Calu3 (cell line): ENCODE results near the gene NRG3. TPM values are rescaled to one million over a fixed set of nuclear protein-coding genes. Genes with fewer than 3 reads are reported as not detected.

ENCODE experiments used
- BruUV-seq: library from RNA; stranded (reverse); fragments of 400-500 nt; replicated peaks from 2 replicates; lab custom pipeline; 2021; lab: Mats Ljungman, UMichigan
- CTCF ChIA-PET: fragments of 300-600 bp; sonication (Branson Sonifier 250); formaldehyde crosslinking; loops from one replicate; lab custom pipeline; 2022; ENCODE audit warnings: antibody characterized with exemption; lab: Charles Lee
- DNase-seq: peaks from one replicate; pipeline ENCODE4 v3.0.0; 2022
- H3K27ac Mint-ChIP-seq: one replicate; pipeline ENCODE4 v1.8.0; 2022; ENCODE audit warnings: mixed read lengths; ENCODE audit not compliant: unreplicated experiment
- H3K27me3 Mint-ChIP-seq: one replicate; pipeline ENCODE4 v1.8.0; 2022; ENCODE audit warnings: mixed read lengths; ENCODE audit not compliant: unreplicated experiment
- H3K36me3 Mint-ChIP-seq: one replicate; pipeline ENCODE4 v1.8.0; 2022; ENCODE audit warnings: mild to moderate bottlenecking, moderate library complexity, mixed read lengths; ENCODE audit not compliant: insufficient read depth, unreplicated experiment
- H3K4me1 Mint-ChIP-seq: one replicate; pipeline ENCODE4 v1.8.0; 2022; ENCODE audit warnings: mild to moderate bottlenecking, low read depth, mixed read lengths; ENCODE audit not compliant: unreplicated experiment
- H3K4me3 Mint-ChIP-seq: one replicate; pipeline ENCODE4 v1.8.0; 2022; ENCODE audit warnings: mild to moderate bottlenecking, low read depth, moderate library complexity, mixed read lengths; ENCODE audit not compliant: unreplicated experiment
- H3K9me3 Mint-ChIP-seq: one replicate; pipeline ENCODE4 v1.8.0; 2022; ENCODE audit warnings: low read depth, mixed read lengths; ENCODE audit not compliant: unreplicated experiment
- CTCF ChIP-seq: fragments of 200-600 bp; IDR thresholded peaks from one replicate; pipeline ENCODE4 v1.8.0; 2022; ENCODE audit warnings: antibody characterized with exemption; ENCODE audit not compliant: unreplicated experiment
- intact Hi-C: fragments of 100-400 bp; cut with micrococcal nuclease; formaldehyde crosslinking; loops from one replicate; pipeline ENCODE4 v1.10.0; 2022; ENCODE audit not compliant: unreplicated experiment
- total RNA-seq: library from RNA; stranded (reverse); gene quantifications from 2 replicates; pipeline ENCODE4 v1.2.3, GENCODE V29; 2022

The NRG3 gene
- total RNA-seq, 1 experiment from 2014 or later = 46.3 TPM

- intact Hi-C loops = no loop called here
- BruUV-seq = no TSS peak
- Mint-ChIP-seq H3K36me3 (no peaks in the 10 kb centered on the region), H3K27me3 (no peaks in the 10 kb centered on the region), H3K27ac (peak overlapping the region; percentile 6), H3K4me3 (no peak overlapping the region), H3K4me1 (peaks cover 14% of the 10 kb centered on the region), H3K9me3 (no peaks in the 10 kb centered on the region)
- CTCF ChIA-PET = no interaction called here
- no peak for DNase-seq
- TF ChIP-seq CTCF = no peak
These were observed 361.2 kb downstream of the NRG3 start for GRCh38 chr10:82236084-82236731.

GRCh38 chr10:82238291-82238690 lies 363.3 kb downstream of the NRG3 start:
- no peak for DNase-seq
- no TSS peak for BruUV-seq

GRCh38 chr10:82240408-82240807 lies 365.4 kb downstream of the NRG3 start:
- intact Hi-C loops = no loop called here
- Mint-ChIP-seq H3K27ac (no peak overlapping the region), H3K4me1 (peaks cover 24% of the 10 kb centered on the region), H3K27me3 (no peaks in the 10 kb centered on the region), H3K4me3 (no peak overlapping the region), H3K36me3 (no peaks in the 10 kb centered on the region), H3K9me3 (no peaks in the 10 kb centered on the region)
- CTCF ChIA-PET = no interaction called here
- BruUV-seq = no TSS peak
- no peak for TF ChIP-seq CTCF
- no peak for DNase-seq

More at GRCh38 chr10:82238291-82238690, 363.3 kb downstream of the NRG3 start:
- no peaks in the 10 kb centered on the region for H3K27me3 Mint-ChIP-seq
- H3K9me3 Mint-ChIP-seq = no peaks in the 10 kb centered on the region
- no peak overlapping the region for H3K27ac Mint-ChIP-seq
- H3K4me3 Mint-ChIP-seq = no peak overlapping the region
- peaks cover 24% of the 10 kb centered on the region for H3K4me1 Mint-ChIP-seq
- CTCF ChIA-PET = interaction anchor here (0.7 kb wide), 1 partner anchor 184 kb away, joined by 3 read pairs; no protein-coding TSS in a partner anchor
- H3K36me3 Mint-ChIP-seq = no peaks in the 10 kb centered on the region
- TF ChIP-seq CTCF = no peak
- intact Hi-C loops = no loop called here

- Mint-ChIP-seq H3K27me3 (no peaks in the 10 kb centered on the region), H3K9me3 (no peaks in the 10 kb centered on the region), H3K27ac (no peak overlapping the region), H3K4me1 (peaks cover 10% of the 10 kb centered on the region), H3K36me3 (no peaks in the 10 kb centered on the region), H3K4me3 (no peak overlapping the region)
- no peak for TF ChIP-seq CTCF
- BruUV-seq = no TSS peak
- CTCF ChIA-PET = interaction anchor here (0.6 to 1.7 kb wide), 2 partner anchors 9 to 310 kb away, joined by 3 to 6 read pairs; no protein-coding TSS in a partner anchor
- DNase-seq = no peak
- intact Hi-C loops = no loop called here
These were observed 367.8 kb downstream of the NRG3 start for GRCh38 chr10:82242778-82243177.
